Measurements from ENCODE around the gene NPHP1. TPM values are rescaled to one million over a fixed set of nuclear protein-coding genes. Genes with fewer than 3 reads are reported as not detected.
"Not testable (repeated sequence)": the region's sequence is repeated elsewhere in the genome, so short reads cannot be mapped to it uniquely, and the experiment has no call there.

Gene NPHP1
- polyA plus RNA-seq (2.7 and 8.0 TPM in 2 replicates), polyA minus RNA-seq (5.1 and 5.2 TPM in 2 replicates)

DNA sequence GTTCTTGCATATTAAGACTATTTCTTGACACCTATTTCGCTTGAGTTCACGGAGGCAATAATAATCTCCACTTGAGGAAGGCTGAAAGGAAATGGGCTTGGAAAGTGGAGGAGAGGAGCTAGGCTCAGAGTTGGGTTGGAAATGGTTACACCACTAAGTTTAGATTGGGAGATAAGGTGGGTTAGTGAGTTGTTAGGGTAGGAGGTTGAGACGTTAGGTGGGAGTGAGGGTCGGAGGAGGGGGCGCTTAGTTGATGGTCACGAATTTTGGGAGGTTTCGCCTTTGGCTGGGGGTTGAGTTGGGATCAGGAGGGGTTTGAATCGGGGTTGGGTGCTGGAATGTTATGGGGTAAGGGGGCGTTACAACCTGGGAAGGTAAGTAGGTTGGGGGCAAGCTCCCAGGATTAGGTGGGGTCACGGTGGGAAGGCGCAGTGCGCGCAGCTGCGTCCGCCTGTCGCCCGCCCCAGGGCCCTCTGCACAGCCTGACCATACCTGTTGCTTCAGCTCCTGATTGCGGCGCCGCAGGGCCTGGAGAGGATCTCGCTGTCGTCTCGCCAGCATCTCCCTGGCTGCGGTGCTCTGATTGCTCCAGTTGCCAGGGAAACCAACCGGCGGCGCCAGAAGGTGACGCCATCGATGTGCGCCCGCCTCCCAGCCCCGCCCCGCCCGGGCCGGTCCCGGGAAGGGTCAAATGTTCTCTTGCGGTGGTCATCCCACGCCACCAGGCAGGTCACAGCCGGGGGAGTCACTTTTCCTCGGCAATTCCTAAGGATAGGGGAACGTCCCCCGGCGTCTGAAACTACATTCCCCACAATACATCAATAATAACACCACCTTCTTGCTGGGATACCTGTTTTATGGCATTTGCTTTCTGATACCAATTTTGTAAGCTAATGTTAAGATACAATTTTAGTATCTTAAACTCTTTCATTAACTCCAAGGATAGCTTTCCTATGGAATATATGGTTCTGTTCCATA lies at the start of gene NPHP1:
NPHP1 (minus strand) TSS at position 606 of the 978 bp plus-strand sequence; CDS start at position 561, 45 bp downstream.
- Histone ChIP-seq H3K27ac (ENCODE audit: low read length) (peak within 1 kb of the TSS; percentile 56), H3K9me2 (ENCODE audit: insufficient read depth, low read length) (no peaks in the 10 kb centered on the region), H3K27me3 (ENCODE audit: insufficient read depth, low read depth, low read length) (no peaks in the 10 kb centered on the region), H3K4me3 (ENCODE audit: low read length) (peak within 1 kb of the TSS; percentile 86), H3K4me2 (ENCODE audit: low read length) (peak within 1 kb of the TSS; percentile 97), H3F3A (ENCODE audit: insufficient read depth, low read length, poor library complexity, severe bottlenecking) (no peaks in the 10 kb centered on the region), H3K79me2 (replicated peaks; ENCODE audit: insufficient read depth, low read length) (no peaks in the 10 kb centered on the region), H3K9me3 (ENCODE audit: low read length) (no peaks in the 10 kb centered on the region), H3K9ac (ENCODE audit: low read length) (peak within 1 kb of the TSS; percentile 76), H2AFZ (ENCODE audit: low read depth, low read length) (peak within 1 kb of the TSS; percentile 100), H4K20me1 (ENCODE audit: insufficient read depth) (no peaks in the 10 kb centered on the region), H3K36me3 (ENCODE audit: insufficient read depth, low read length) (no peaks in the 10 kb centered on the region)
- TF ChIP-seq TAF1 (IDR thresholded peaks at IDR 0.05; ENCODE audit: low read depth) (peak; percentile 56), RAD21 (conservative IDR thresholded peaks at IDR 0.05) (no peak), EP300 (conservative IDR thresholded peaks at IDR 0.05; ENCODE audit: poor library complexity, severe bottlenecking) (peak; percentile 72), SMC3 (conservative IDR thresholded peaks at IDR 0.05; ENCODE audit: poor library complexity) (no peak), POLR2AphosphoS5 (IDR thresholded peaks at IDR 0.05) (peak; percentile 79), MXI1 (conservative IDR thresholded peaks at IDR 0.05; ENCODE audit: poor library complexity, severe bottlenecking) (peak; percentile 87)
- TF ChIP-seq, protein P1, sequence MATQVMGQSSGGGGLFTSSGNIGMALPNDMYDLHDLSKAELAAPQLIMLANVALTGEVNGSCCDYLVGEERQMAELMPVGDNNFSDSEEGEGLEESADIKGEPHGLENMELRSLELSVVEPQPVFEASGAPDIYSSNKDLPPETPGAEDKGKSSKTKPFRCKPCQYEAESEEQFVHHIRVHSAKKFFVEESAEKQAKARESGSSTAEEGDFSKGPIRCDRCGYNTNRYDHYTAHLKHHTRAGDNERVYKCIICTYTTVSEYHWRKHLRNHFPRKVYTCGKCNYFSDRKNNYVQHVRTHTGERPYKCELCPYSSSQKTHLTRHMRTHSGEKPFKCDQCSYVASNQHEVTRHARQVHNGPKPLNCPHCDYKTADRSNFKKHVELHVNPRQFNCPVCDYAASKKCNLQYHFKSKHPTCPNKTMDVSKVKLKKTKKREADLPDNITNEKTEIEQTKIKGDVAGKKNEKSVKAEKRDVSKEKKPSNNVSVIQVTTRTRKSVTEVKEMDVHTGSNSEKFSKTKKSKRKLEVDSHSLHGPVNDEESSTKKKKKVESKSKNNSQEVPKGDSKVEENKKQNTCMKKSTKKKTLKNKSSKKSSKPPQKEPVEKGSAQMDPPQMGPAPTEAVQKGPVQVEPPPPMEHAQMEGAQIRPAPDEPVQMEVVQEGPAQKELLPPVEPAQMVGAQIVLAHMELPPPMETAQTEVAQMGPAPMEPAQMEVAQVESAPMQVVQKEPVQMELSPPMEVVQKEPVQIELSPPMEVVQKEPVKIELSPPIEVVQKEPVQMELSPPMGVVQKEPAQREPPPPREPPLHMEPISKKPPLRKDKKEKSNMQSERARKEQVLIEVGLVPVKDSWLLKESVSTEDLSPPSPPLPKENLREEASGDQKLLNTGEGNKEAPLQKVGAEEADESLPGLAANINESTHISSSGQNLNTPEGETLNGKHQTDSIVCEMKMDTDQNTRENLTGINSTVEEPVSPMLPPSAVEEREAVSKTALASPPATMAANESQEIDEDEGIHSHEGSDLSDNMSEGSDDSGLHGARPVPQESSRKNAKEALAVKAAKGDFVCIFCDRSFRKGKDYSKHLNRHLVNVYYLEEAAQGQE (IDR thresholded peaks at IDR 0.05; ENCODE audit: borderline replicate concordance): peak; percentile 43
- TF ChIP-seq, protein P2, sequence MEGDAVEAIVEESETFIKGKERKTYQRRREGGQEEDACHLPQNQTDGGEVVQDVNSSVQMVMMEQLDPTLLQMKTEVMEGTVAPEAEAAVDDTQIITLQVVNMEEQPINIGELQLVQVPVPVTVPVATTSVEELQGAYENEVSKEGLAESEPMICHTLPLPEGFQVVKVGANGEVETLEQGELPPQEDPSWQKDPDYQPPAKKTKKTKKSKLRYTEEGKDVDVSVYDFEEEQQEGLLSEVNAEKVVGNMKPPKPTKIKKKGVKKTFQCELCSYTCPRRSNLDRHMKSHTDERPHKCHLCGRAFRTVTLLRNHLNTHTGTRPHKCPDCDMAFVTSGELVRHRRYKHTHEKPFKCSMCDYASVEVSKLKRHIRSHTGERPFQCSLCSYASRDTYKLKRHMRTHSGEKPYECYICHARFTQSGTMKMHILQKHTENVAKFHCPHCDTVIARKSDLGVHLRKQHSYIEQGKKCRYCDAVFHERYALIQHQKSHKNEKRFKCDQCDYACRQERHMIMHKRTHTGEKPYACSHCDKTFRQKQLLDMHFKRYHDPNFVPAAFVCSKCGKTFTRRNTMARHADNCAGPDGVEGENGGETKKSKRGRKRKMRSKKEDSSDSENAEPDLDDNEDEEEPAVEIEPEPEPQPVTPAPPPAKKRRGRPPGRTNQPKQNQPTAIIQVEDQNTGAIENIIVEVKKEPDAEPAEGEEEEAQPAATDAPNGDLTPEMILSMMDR (IDR thresholded peaks at IDR 0.05; ENCODE audit: poor library complexity, severe bottlenecking): no peak

DNA sequence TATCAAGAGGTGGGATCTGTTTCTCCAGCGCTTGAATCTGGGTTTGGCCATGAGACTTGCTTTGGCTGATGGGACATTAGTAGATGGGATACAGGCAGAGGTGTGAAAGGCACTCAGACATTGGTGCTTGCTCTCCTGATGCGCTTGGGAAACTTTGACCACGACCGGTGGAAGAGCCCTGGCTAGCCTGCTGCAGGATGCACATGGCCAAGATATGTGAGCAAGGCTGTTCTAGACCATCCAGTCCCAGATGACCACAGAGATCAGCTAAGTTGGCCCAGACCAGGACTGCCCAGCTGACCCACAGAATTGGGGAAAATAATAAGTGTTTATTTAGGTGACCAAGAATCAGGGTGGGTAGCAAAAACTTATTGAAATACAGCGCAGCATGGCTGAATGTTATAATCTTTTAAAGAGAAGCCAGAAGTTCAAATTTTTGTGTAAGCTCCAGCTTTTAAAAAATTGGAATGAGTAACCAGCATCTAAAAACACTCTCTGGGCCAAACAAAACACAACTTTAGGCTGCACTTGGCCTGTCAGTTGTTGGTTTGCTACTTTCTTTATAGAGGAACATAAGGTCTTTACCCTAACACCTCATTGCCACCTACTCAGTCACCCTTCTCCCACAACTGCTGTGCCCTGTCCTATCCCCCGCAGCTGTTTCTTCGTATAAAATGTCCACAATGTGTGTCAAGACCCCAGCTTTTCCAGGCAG lies 43.4 kb upstream of the NPHP1 start:
- not testable (repeated sequence) for H3K9me3 ChIP-seq (ENCODE audit: low read length); H3K27me3 ChIP-seq (ENCODE audit: insufficient read depth, low read depth, low read length); H3K27ac ChIP-seq (ENCODE audit: low read length); H3K4me3 ChIP-seq (ENCODE audit: low read length); H3F3A ChIP-seq (ENCODE audit: insufficient read depth, low read length, poor library complexity, severe bottlenecking); H3K9me2 ChIP-seq (ENCODE audit: insufficient read depth, low read length); H3K4me2 ChIP-seq (ENCODE audit: low read length); H3K9ac ChIP-seq (ENCODE audit: low read length); H3K36me3 ChIP-seq (ENCODE audit: insufficient read depth, low read length); H3K79me2 ChIP-seq (replicated peaks; ENCODE audit: insufficient read depth, low read length); H4K20me1 ChIP-seq (ENCODE audit: insufficient read depth); H2AFZ ChIP-seq (ENCODE audit: low read depth, low read length)

DNA sequence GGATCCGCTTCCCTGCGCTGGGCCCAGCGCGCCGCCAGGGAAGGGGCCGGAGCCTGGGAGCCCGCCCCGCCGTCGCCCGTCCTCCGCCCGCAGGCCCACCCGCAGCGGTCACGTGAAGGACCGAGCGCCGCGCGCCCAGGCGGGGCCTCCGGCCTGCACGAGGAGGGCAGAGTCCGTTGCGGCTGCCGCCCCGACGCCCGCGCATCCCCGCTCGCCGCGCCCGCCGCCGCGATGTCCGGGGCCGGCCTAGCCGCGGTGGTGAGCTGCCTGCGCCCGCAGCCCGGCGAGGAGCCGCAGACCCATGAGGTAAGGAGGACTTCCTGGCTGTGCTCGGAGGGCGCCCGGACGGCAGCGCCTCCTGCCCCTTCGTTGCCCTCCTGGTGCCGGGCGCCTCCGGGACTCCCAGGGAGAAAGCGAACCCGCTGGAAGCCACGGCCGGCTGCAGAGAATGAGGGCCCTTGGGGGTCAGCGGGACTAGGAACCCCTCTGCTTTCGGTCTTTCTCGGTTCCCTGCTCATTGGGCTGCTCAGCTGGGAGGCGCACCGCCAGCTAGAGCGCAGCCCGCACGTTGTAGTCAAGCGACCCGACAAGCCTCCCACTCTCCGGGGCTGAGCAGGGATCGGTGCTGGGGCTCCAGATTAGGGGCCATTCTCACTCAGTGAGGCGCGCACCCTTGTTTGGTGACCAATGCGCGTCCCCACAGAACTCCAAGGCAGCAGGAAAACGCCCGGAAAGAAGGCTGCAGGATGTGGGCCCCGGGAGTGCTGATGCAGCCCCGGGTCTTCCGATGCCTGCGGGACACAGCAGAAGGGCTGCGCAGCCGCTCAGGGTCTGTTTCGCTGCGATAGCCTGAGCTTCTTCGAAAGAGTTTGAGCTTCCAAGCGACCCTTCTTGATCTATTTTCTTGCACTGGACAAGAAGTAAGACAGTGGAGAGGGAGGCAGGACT lies 40.9 kb upstream of the NPHP1 start:
- H3F3A ChIP-seq (ENCODE audit: insufficient read depth, low read length, poor library complexity, severe bottlenecking); H3K27me3 ChIP-seq (ENCODE audit: insufficient read depth, low read depth, low read length); H3K27ac ChIP-seq (ENCODE audit: low read length); H4K20me1 ChIP-seq (ENCODE audit: insufficient read depth); H3K36me3 ChIP-seq (ENCODE audit: insufficient read depth, low read length); H3K79me2 ChIP-seq (replicated peaks; ENCODE audit: insufficient read depth, low read length); H3K9me3 ChIP-seq (ENCODE audit: low read length); H3K4me2 ChIP-seq (ENCODE audit: low read length); H2AFZ ChIP-seq (ENCODE audit: low read depth, low read length); H3K9me2 ChIP-seq (ENCODE audit: insufficient read depth, low read length); H3K9ac ChIP-seq (ENCODE audit: low read length); H3K4me3 ChIP-seq (ENCODE audit: low read length): not testable (repeated sequence)

DNA sequence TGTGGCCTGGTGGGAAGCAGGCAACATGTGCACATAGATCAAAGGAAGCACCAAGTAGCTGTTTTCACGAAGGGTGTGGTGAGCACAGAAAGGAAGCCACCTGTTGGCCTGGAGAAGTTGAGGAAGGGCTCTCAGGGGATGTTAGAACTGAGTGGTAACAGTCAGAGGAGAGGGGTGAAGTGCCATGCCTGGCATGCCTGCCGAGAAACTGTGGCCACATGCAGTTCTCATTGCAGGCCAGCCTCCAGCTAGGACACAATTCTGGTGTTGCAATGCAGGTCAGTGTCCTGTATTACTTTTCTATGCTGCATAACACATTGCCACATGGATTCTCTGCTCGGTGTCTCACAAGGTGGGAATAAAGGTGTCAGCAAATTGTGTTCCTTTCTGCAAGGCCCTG lies 38.5 kb upstream of the NPHP1 start:
- H2AFZ ChIP-seq (ENCODE audit: low read depth, low read length); H3K9me3 ChIP-seq (ENCODE audit: low read length); H3K27ac ChIP-seq (ENCODE audit: low read length); H3K9ac ChIP-seq (ENCODE audit: low read length); H3K4me2 ChIP-seq (ENCODE audit: low read length); H3K9me2 ChIP-seq (ENCODE audit: insufficient read depth, low read length); H3F3A ChIP-seq (ENCODE audit: insufficient read depth, low read length, poor library complexity, severe bottlenecking); H3K79me2 ChIP-seq (replicated peaks; ENCODE audit: insufficient read depth, low read length); H3K36me3 ChIP-seq (ENCODE audit: insufficient read depth, low read length); H3K4me3 ChIP-seq (ENCODE audit: low read length); H3K27me3 ChIP-seq (ENCODE audit: insufficient read depth, low read depth, low read length); H4K20me1 ChIP-seq (ENCODE audit: insufficient read depth): not testable (repeated sequence)
